ENCODE data around the gene SYMPK. TPM values are rescaled to one million over a fixed set of nuclear protein-coding genes. Genes with fewer than 3 reads are reported as not detected.

The SYMPK gene
- total RNA-seq, 1 experiment from 2014 or later = 86.2 TPM

DNA sequence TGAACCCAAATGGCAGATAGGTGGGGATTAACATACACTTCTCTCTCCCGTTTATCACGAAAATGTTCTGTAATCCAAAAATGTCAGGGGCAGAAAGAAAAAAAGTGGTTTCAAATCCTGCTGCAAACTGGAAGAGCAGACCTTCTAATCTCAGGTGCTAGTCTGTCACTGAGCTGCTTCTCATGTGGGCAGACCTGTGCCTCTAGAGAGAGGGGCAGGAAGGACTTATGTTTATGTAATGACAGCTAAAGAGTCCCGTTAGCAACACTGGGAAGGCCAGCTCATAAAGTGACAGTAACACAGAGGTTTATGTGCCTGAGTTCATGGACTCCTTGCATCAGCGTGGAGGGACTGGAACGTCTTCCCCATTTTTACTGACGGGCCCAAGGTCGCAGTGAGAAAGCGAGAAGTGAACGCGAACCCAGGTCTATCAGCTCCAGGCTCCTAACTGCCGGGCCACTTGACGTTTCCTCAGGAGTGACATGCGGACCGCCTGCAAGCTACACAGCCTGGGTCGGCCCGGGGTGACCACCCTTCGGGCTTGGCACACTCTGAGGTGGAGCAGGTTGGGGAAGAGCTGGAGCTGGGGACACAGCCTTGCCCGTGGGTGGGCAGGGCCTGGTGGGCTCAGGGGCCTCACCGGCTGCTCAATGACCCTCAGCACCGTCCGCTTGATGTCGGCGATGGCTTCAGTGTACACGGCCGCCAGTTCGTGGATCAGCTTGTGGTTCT is 38.2 kb downstream of the SYMPK start:
- ChIA-PET POLR2A (interaction anchor here (0.8 to 1.7 kb wide), 7 partner anchors 11 to 133 kb away, joined by 3 to 6 read pairs (median 3); partner anchors contain the start of genes FBXO46, QPCTL and SNRPD2), CTCF (interaction anchor here (0.5 to 2.5 kb wide), 7 partner anchors 8 to 539 kb away, joined by 3 to 11 read pairs (median 5); partner anchors contain the start of genes RSPH6A and SIX5)
- TF ChIP-seq, protein P1, sequence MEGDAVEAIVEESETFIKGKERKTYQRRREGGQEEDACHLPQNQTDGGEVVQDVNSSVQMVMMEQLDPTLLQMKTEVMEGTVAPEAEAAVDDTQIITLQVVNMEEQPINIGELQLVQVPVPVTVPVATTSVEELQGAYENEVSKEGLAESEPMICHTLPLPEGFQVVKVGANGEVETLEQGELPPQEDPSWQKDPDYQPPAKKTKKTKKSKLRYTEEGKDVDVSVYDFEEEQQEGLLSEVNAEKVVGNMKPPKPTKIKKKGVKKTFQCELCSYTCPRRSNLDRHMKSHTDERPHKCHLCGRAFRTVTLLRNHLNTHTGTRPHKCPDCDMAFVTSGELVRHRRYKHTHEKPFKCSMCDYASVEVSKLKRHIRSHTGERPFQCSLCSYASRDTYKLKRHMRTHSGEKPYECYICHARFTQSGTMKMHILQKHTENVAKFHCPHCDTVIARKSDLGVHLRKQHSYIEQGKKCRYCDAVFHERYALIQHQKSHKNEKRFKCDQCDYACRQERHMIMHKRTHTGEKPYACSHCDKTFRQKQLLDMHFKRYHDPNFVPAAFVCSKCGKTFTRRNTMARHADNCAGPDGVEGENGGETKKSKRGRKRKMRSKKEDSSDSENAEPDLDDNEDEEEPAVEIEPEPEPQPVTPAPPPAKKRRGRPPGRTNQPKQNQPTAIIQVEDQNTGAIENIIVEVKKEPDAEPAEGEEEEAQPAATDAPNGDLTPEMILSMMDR (IDR thresholded peaks at IDR 0.05; ENCODE audit: unreplicated experiment) = no peak
- peak overlapping the region; percentile 17 for H3K27ac Mint-ChIP-seq (ENCODE audit: low read depth, unreplicated experiment)
- DNase-seq (ENCODE audit: unreplicated experiment) = no peak
- H3K36me3 Mint-ChIP-seq (ENCODE audit: insufficient read depth, unreplicated experiment) = peaks cover 66% of the 10 kb centered on the region
- no TSS peak for BruUV-seq (replicated peaks)
- H3K9me3 Mint-ChIP-seq (ENCODE audit: unreplicated experiment) = no peaks in the 10 kb centered on the region
- no peaks in the 10 kb centered on the region for H3K27me3 Mint-ChIP-seq (ENCODE audit: insufficient read depth, unreplicated experiment)
- H3K4me3 Mint-ChIP-seq (ENCODE audit: unreplicated experiment) = no peak overlapping the region
- H3K4me1 Mint-ChIP-seq (ENCODE audit: insufficient read depth, unreplicated experiment) = peaks cover 15% of the 10 kb centered on the region
- intact Hi-C loops (cut with micrococcal nuclease) = no loop called here

DNA sequence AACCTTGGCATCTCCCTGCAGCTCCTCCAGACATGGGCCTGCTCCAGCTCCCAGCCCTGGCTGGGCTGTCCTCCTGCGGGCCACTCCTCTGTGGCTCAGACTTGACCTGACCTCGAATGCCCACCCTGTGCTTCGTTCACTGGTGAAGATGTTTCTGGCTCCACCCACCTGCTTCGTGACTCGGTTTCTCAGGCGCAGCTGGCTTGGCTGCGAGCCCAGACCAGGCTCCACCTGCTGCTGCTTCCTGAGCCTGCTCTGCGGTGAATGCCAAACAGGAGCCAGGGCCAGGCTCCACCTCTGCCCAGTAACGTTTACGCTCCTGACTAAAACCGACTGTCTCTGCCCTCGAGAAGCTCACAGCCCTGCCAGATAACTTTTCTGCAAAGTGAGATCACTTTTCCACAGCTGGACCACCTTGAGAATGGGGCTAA is 38.9 kb downstream of the SYMPK start:
- DNase-seq (ENCODE audit: unreplicated experiment) = peak; percentile 60
- no TSS peak for BruUV-seq (replicated peaks)
- Mint-ChIP-seq H3K9me3 (ENCODE audit: unreplicated experiment) (no peaks in the 10 kb centered on the region), H3K4me1 (ENCODE audit: insufficient read depth, unreplicated experiment) (peaks cover 15% of the 10 kb centered on the region), H3K36me3 (ENCODE audit: insufficient read depth, unreplicated experiment) (peaks cover 68% of the 10 kb centered on the region), H3K27ac (ENCODE audit: low read depth, unreplicated experiment) (peak overlapping the region; percentile 17), H3K27me3 (ENCODE audit: insufficient read depth, unreplicated experiment) (no peaks in the 10 kb centered on the region), H3K4me3 (ENCODE audit: unreplicated experiment) (no peak overlapping the region)
- intact Hi-C loops (cut with micrococcal nuclease) = no loop called here
- TF ChIP-seq, protein P1 (IDR thresholded peaks at IDR 0.05; ENCODE audit: unreplicated experiment) = no peak
- POLR2A ChIA-PET = interaction anchor here (0.8 to 1.7 kb wide), 7 partner anchors 12 to 132 kb away, joined by 3 to 6 read pairs (median 3); partner anchors contain the start of genes IRF2BP1, QPCTL and SNRPD2
- CTCF ChIA-PET = interaction anchor here (0.6 to 2.5 kb wide), 5 partner anchors 7 to 540 kb away, joined by 3 to 11 read pairs (median 5); partner anchors contain the start of genes RSPH6A and SIX5

DNA sequence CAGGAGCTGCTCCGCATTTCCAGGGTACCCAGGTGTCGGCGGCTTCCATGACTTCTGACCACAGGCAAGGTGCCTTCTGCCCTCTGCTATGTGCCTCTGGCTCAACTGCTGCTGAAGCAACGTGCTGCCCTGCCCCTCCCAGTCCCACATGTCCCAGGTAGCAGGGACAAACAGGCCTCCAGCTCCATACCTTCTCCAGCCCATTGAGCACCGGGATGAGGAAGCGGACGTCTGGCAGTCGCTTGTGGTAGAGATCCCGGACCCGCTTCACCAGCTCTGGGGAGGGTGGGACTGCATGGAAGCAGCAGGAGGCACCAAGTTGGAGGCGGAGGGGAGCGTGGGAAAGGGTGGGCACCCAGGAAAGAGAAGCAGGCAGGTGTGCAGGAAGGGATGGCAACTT is 39.8 kb downstream of the SYMPK start:
- Mint-ChIP-seq H3K27ac (ENCODE audit: low read depth, unreplicated experiment) (no peak overlapping the region), H3K27me3 (ENCODE audit: insufficient read depth, unreplicated experiment) (no peaks in the 10 kb centered on the region), H3K9me3 (ENCODE audit: unreplicated experiment) (no peaks in the 10 kb centered on the region), H3K4me1 (ENCODE audit: insufficient read depth, unreplicated experiment) (peaks cover 15% of the 10 kb centered on the region), H3K36me3 (ENCODE audit: insufficient read depth, unreplicated experiment) (peaks cover 60% of the 10 kb centered on the region), H3K4me3 (ENCODE audit: unreplicated experiment) (no peak overlapping the region)
- ChIA-PET CTCF (interaction anchor here (0.6 to 2.5 kb wide), 4 partner anchors 12 to 54 kb away, joined by 3 to 11 read pairs (median 3); partner anchors contain the start of gene SIX5), POLR2A (interaction anchor here (1.1 to 1.7 kb wide), 5 partner anchors 11 to 131 kb away, joined by 3 to 6 read pairs (median 3); partner anchors contain the start of genes QPCTL and SNRPD2)
- BruUV-seq (replicated peaks) = no TSS peak
- DNase-seq (ENCODE audit: unreplicated experiment) = no peak
- TF ChIP-seq, protein P1 (IDR thresholded peaks at IDR 0.05; ENCODE audit: unreplicated experiment) = no peak
- intact Hi-C loops (cut with micrococcal nuclease) = no loop called here

DNA sequence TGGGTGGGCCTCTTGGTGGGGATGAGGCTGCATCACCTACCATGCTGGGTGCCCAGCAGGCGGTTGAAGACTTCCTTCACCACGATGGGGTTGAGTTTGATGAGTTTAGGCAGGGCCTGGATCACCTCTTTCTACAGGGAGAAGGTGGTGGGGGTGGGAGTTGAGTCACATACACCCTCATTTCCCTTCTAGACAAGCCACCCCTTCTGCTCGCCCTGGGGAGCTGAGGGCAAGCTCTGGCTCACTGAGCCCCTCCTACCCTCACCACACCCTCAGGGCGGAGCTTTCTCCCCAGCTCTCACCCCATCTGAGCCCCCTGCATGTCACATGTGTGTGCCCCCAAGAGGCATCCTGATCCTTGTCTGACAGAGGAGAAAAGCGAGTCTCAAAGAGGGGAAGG is 40.2 kb downstream of the SYMPK start:
- Mint-ChIP-seq H3K36me3 (ENCODE audit: insufficient read depth, unreplicated experiment) (peaks cover 55% of the 10 kb centered on the region), H3K27ac (ENCODE audit: low read depth, unreplicated experiment) (no peak overlapping the region), H3K4me3 (ENCODE audit: unreplicated experiment) (no peak overlapping the region), H3K4me1 (ENCODE audit: insufficient read depth, unreplicated experiment) (peaks cover 15% of the 10 kb centered on the region), H3K27me3 (ENCODE audit: insufficient read depth, unreplicated experiment) (no peaks in the 10 kb centered on the region), H3K9me3 (ENCODE audit: unreplicated experiment) (no peaks in the 10 kb centered on the region)
- no peak for DNase-seq (ENCODE audit: unreplicated experiment)
- no TSS peak for BruUV-seq (replicated peaks)
- CTCF ChIA-PET = interaction anchor here (0.6 to 0.9 kb wide), 3 partner anchors 12 to 54 kb away, joined by 3 read pairs; partner anchors contain the start of gene SIX5
- TF ChIP-seq, protein P1 (IDR thresholded peaks at IDR 0.05; ENCODE audit: unreplicated experiment) = no peak
- intact Hi-C loops (cut with micrococcal nuclease) = no loop called here
- POLR2A ChIA-PET = interaction anchor here (1.1 to 1.7 kb wide), 2 partner anchors 10 to 12 kb away, joined by 3 to 6 read pairs; no protein-coding TSS in a partner anchor

Measured in MCF 10A (cell line).